NOMO-1 treated with dmso at 0.1 percent for 144 hours (cell line): ENCODE results near the gene NT5C3B.

Source experiments
- DNase-seq: peaks from one replicate; lab custom pipeline; 2025; ENCODE audit not compliant: unreplicated experiment; lab: John Stamatoyannopoulos, UW

The NT5C3B gene

GRCh38 chr17:41811549-41812380 is 24.3 kb downstream of the NT5C3B start, which contains the start of gene P3H4:
TSS of gene P3H4 (minus strand) at chr17:41811949. CDS start at chr17:41811915, 34 bp downstream.
- DNase-seq = peak; percentile 60

GRCh38 chr17:41810659-41811548 is 25.1 kb downstream of the NT5C3B start:
- no peak for DNase-seq

DNA sequence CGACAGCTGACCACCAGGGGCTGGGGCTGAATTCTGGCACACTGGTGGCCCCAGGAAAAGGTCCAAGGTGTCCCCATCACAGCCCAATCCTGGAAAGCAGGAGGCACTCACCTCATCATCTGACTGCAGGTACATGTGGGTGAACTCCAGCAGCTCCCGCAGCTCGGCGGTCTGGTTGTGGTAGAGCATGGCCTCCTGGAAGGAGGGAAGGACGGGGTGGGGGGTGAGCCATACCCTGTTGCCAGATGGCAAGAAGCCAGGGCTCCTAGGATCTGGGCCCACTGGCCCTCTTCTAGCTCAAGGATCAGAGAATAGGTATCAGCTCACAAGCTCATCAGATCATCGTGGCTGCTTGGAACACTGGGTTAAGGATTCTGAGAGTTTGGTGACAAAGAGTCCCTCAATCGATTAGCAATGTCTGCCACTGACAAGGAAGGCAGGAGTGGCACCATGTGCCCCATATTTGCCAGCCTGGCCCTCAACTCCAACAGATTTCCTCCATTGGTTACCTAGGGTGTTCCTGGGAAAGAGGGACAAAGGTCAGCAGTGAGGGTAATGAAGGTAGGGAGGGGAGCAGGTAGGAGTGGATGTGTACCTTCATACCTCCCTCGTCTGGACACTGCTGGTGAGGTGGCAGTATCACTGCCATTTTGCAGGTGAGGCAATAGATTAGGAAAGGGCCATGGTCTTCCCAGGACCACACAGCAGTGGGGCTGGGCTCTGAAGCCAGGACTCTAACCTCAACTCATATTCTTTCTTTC is 29.2 kb downstream of the NT5C3B start:
- no peak for DNase-seq

GRCh38 chr17:41803049-41804020 is 32.7 kb downstream of the NT5C3B start:
- peak; percentile 44 for DNase-seq

- DNase-seq = no peak
Observed at GRCh38 chr17:41801374-41802271, 34.4 kb downstream of the NT5C3B start.

DNA sequence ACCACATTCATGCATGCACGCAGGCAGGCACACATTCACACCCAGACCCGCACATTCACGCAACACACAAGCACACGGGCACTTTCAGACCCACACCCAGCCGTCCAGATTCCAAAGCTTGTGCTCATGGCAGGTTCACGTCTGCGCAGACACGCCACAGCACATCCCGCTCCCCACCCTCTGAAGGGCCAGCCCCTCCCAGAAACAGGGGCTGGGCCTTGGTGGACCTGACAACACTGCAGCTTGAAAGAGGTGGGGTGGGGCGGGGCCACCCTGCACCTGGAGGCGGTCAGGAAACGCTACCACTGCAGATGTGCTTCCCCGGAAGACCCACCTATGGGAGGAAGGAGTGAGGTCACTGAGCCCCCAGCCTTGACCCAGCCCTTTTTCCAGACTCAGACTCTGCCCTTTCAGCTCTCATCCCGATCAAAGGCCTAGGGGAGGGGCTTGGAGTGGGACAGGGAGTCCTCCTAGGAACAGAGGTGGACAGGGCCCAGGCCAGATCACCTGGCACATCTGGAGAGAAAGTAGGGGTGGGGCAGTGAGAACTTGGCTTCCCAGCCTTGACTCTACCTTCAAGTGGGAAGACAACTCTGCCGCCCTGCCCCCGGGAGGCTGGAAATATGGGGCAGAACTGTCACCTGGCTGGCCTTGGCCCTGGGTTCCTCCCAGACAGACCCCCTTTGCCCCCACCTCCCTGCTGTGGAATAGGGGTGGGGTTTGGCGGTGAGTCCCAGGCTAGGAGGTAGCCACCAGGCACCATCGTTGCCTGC is 35.2 kb downstream of the NT5C3B start:
- no peak for DNase-seq

DNA sequence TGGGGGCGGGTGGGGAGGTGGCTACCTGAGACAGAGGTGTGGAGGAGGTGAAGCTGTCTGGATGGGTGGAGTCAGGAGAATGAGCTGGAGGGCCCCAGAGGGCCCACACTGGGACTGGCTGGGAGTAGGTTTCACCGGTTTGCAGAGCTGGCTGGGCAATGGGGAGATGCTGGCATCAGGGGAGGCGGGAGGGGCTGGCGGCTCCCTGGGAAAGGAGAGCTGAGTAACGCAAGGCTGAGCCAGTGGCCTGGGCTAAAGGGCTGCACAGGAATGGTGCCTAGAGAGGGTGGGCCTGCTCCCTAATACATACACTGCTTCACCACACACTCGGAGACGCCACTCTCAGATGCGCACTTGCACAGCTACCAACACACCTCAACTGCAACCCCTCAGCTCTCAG is 36.7 kb downstream of the NT5C3B start:
- no peak for DNase-seq

DNA sequence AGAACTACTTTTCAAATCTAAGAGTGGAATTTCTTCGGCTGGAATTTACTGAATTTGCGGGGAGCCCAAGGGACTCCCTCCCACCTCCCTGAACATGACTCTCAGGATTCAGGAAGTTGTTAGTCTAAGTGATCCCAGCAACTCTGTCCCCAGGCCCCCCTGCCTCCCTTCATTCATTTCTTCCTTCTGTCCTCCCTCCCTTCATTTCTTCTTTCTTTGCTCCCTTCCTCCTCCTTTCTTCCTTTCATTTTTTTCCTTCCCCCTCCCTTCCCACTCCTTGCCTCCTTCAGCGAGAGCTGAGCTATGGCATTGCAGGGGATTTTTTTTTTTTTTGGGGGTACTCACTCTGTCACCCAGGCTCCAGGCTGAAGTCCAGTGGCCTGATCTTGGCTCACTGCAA is 38.7 kb downstream of the NT5C3B start:
- DNase-seq = no peak

- no peak for DNase-seq
Observed at GRCh38 chr17:41796121-41796895, 39.7 kb downstream of the NT5C3B start.

DNA sequence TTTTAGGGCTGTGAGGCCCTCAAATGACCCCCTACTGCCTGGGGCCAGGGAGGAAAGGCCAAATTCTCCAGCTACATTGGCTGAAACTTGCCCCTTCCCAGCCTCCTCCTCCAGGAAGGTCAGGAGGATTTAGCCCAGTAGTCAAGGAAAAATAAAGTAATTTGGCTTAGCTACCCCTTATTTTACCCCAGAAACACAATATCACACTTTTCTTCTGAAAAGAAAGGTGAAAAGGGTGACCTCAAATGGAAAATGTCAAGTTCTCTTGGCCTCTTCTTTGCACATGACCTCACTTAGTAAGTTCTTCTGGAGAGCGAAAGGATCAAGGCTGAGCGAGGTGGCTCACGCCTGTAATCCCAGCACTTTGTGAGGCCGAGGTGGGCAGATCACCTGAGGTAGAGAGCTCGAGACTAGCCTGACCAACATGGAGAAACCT is 41.5 kb downstream of the NT5C3B start:
- no peak for DNase-seq

DNA sequence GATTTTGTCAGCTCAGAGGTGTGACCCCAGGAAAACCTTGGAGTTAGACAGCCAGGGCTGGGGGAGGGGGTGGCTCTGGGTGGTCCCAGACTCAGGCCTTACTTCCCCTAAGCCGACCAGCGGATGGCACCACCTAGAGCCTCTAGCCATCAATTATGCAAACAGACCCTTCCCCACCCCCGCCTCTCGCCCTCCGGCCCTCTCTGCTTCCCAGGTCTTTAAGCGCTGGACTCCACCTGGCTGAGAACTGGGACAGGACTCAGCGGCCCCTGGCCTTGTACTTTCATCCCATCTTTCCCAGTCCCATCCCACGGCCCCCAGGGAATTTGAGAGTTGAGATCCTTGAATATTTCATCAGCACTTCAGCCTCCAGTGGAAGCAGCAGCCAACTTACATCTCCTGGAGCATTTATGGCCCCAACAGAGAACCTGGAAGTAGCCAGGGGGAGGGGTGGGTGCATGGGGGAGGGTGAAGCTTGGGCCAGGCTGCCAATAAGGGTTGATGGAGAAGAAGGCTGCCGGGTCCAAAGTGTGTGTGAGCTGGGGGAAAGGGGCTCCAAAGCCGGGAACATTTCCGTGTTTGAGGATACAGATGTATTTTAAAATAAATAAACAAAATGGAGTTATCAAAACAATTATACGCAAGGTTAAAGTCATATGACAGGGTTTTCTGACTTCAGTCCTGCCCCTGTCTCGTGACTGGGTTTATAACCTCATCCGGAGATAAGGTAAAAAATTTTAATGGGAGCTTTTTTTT is 42.1 kb downstream of the NT5C3B start:
- DNase-seq = no peak

GRCh38 chr17:41792845-41793783 is 42.9 kb downstream of the NT5C3B start:
- DNase-seq = no peak

DNA sequence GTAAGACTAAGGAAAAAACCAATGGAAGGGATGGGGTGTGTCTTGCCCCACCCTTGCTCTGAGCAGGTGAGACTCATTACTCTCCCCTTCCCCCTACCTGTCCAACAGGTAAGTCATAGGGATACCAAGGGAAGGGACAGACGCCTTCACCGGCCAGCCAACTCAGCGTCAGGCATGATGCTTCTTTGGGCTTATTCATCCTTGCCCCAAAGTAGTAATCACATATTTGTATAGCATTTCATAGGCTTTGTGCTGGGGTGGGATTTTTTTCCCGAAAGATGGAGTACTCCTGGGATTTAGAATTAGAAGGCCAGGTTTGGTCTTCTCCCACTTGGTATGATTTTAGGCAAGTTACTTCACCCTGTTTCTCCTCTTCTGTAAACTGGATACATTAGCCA is 49.0 kb downstream of the NT5C3B start:
- DNase-seq = no peak

DNA sequence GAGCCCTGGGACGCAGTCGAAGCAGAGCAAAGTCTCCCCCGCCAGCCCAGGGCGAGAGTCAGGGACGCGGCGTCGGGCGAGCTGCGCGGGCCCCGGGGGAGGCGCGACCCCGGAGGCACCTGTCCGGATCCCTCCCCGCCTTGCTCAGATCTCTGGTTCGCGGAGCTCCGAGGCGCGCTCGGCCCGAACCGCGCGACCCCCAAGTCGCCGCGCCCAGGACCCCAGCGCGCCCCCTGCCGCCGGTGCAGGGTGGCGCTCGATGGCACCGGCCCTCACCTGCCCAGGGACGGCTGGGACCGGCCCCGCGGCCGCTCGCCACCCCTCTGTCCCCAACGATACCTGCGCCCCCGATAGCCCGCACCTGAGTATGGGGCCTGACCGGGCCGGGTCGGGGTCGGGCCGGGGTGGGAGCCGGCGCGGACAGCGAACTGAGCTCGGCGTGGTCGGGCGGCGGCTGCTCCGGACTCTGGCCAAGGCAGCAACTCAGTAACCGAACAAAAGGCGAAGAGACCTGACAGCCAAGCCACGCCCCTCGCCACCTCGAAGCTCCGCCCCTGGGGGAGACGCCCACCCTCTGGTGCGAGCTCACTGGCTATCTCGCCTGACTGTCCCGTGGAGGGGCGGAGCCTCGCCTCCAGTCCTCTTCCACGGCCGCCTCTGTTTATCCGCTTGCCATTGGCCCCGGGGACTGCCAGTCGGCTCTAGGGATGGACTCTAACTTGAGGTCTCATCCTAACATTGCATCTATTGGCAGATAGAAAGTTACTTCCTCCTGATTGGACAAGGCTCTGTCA is 49.6 kb downstream of the NT5C3B start, which contains the start of gene JUP:
Gene JUP, minus strand, starts transcription at position 485 of the 794 bp plus-strand sequence. CDS start 14,857 bp downstream, outside the sequence.
- DNase-seq = peak; percentile 95

- DNase-seq = no peak
Observed at GRCh38 chr17:41785859-41786226, 50.2 kb downstream of the NT5C3B start.
